CD4-positive, alpha-beta T cell treated with Interleukin-6 for 4 hours (primary cell): ENCODE results near the gene CLMN.
A peak's percentile ranks its signal among the peaks of the same experiment; 100 is the strongest.
"Not testable (repeated sequence)": the region's sequence is repeated elsewhere in the genome, so short reads cannot be mapped to it uniquely, and the experiment has no call there.

Source experiments
- DNase-seq: peaks from one replicate; pipeline ENCODE4 v3.0.0-alpha.2; 2020; ENCODE audit warnings: mixed read lengths

The CLMN gene

DNA sequence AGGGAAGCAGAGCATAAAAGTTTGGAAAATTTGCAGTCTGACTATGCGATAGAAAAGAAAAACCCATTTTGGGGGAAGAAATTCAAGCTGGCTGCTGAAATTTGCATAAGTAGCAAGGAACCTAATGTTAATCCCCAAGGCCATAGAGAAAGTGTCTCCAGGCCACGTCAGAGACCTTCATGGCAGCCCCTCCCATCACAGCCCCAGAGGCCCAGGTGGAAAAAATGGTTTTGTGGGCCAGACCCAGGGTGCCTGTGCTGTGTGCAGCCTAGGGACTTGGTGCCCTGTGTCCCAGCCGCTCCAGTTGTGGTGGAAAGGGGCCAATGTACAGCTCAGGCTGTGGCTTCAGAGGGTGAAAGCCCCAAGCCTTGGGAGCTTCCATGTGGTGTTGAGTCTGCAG is 35.9 kb downstream of the CLMN start:
- not testable (repeated sequence) for DNase-seq

GRCh38 chr14:95282986-95283380 is 36.7 kb downstream of the CLMN start:
- DNase-seq: not testable (repeated sequence)

- DNase-seq: no peak
Observed at GRCh38 chr14:95282354-95282985, 37.2 kb downstream of the CLMN start.

DNA sequence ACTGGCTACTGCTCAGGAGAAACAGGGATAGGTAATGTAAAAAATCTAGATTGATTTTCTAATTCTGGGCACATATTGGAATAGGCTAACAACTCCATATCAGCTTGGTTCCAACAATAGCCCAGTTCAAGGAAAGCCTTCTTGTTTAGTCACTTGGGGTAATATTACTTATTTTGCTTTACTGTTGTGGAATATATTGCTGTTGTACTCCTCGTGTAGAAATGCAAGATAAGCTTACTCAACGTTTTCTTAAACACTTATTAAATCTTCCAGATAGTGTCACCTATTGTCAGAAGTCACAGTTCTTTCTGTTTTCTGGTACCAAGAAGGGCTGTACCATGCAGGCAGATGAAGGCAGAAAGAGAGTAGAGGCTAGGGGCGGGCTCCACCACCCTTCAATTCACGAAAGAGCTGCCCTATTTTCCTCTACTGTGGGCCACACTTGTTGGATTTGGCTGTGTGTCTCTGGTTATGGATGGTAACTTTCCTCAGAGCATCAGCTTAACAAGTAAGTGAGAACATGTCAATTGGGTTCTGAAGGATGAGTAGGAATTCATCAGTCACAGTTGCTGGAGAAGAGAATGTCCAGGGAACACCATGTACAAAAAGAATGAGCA is 38.0 kb downstream of the CLMN start:
- DNase-seq: no peak

DNA sequence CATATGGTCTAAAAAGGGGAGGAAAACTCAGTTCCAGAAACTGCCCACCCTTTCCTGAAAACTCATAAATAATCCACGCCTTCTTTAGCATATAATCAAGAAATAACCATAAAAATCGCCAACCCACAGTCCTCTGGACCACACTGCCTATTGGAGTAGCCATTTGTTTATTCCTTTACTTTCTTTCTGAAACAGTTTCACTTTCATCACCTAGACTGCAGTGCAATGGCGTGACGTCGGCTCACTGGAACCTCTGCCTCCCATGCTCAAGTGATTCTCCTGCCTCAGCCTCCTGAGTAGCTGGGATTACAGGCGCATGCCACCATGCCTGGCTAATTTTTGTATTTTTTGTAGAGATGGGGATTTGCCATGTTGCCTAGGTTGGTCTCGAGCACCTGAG is 44.2 kb downstream of the CLMN start:
- DNase-seq: no peak

DNA sequence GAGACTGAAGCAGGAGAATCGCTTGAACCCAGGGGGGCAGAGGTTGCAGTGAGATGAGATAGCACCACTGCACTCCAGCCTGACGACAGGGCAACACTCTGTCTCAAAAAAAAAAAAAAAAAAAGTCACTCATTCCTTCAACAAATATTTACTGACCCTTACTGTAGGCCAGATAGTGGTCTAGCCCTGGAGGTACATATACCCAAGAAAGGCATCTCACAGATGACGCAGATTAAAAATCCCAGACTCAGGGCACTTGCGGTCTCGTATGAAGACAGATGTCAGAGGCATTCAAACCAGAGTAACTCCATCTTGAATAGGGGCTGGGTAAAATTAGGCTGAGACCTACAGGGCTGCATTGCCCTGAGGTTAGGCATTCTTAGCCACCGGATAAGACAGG is 44.8 kb downstream of the CLMN start:
- DNase-seq: no peak

GRCh38 chr14:95274279-95274678 is 45.4 kb downstream of the CLMN start:
- no peak for DNase-seq

DNA sequence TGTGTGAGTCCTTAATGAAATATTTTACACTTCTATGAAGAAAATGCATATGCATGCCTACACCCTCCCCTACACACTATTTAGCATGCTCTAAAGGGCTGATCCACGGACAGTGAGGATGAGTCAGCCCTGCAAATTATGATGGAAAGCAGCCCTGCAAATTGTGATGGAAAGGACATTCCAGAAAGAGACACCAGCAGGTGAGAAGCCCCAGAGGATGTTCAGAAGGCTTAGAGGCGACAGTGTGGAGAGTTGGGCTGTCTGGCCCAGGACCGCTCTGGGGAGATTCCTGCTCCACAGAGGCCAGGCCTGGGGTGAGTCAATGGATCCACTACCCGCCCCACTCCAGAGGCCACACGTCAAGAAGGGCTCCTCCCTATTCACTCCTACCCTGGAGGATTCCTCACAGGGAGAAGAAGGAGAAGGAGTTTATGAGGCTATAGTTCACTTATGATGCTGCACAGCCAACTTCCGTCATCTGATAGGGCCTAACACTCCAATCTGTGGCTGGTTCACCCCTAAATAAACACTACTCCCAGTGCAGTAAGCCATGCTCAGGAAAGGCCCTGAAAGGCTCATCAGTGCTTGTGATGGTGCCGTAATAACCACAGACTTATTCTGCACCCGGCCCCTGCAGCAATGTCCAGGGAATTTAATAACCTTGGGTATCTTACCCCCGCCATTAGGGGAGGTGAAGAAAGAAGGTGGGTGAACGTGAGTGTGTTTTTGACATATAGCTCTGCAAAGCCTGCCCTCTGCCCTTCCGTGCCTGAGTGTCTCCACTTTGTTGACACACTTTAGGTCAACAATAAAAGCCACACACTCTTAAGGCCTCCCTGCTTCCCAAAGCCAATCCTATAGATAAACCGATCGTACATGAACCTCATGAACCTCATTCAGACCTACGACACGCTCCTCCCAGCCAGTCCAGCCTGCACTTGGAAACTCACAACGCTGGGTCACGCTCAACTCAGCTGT is 46.4 kb downstream of the CLMN start:
- DNase-seq: no peak

- no peak for DNase-seq
Observed at GRCh38 chr14:95272057-95272456, 47.7 kb downstream of the CLMN start.

- no peak for DNase-seq
Observed at GRCh38 chr14:95270203-95270602, 49.5 kb downstream of the CLMN start.

GRCh38 chr14:95269493-95269892 is 50.2 kb downstream of the CLMN start:
- no peak for DNase-seq

GRCh38 chr14:95268350-95268749 is 51.4 kb downstream of the CLMN start:
- no peak for DNase-seq

GRCh38 chr14:95267306-95267705 is 52.4 kb downstream of the CLMN start:
- no peak for DNase-seq

GRCh38 chr14:95265106-95266094 is 54.3 kb downstream of the CLMN start:
- peak; percentile 13 for DNase-seq

- DNase-seq: no peak
Observed at GRCh38 chr14:95264271-95264973, 55.3 kb downstream of the CLMN start.

DNA sequence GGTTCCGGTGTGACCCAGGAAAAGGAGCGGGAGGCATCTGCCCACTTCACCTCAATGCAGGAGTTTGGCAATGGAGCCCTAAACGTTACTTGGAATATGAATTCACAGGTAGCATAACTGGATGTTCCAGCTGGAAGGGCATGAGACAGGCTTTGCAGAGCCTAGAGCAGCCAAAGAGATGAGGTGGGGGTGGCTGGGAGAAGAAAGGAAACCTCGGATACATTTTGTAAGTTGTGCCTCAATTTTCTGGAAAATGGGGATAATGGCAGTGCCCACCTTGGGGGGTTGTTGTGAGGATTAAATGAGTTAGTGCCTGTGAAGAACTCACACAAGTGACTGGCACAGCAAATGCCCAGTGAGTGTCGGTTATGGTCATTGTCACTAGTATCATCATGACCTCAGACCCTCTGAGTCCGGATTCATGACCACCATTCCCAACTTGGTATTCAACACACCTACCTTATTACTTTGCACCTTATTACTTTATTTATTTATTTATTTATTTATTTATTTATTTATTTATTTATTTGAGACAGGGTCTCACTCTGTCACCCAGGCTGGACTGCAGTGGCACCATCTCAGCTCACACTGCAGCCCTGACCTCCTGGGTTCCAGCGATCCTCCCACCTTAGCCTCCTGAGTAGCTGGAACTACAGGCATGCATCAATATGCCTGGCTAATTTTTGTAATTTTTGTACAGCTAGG is 56.0 kb downstream of the CLMN start:
- no peak for DNase-seq

- no peak for DNase-seq
Observed at GRCh38 chr14:95262511-95262891, 57.2 kb downstream of the CLMN start.

DNA sequence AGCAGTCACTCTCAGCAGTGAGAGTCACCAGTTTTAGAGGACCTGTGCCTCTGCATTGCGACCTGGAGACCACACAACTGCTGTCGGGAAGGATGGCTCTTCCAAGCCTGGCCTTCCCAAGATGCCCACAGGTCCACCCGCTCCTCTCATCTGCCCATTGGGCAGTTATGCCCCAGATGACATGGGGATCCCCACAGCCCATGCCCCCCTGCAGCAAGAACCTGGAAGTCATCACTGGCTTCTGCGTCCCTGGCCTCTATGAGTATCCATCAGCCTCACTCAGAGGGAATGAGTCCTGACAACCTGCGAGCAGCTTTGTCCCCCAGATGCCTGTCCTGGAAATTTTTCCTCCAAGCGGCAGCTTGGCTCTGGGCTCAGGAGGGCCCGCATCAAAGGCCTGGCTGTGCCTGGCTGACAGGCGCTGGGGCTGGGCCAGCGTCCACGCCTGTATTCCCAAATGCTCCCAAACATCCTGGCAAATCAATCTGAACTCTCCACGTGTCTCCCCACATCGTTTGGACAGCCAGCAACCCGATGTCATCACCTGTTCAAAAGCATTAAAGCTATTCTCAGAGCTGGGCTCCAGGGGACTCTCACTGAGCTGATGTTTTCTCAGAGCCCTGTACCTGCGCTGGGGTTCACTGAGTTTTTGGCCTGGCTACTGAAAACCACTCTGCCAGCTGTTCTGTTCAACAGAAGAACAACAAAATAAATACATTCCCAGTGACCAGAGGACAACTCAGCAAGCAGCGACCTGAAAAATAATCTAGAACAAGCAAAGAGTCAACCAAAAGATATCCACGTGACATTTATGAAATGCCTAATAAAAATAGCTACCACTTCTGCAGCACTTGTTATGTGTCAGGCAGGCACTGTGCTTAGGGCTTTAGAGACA is 57.8 kb downstream of the CLMN start:
- no peak for DNase-seq

DNA sequence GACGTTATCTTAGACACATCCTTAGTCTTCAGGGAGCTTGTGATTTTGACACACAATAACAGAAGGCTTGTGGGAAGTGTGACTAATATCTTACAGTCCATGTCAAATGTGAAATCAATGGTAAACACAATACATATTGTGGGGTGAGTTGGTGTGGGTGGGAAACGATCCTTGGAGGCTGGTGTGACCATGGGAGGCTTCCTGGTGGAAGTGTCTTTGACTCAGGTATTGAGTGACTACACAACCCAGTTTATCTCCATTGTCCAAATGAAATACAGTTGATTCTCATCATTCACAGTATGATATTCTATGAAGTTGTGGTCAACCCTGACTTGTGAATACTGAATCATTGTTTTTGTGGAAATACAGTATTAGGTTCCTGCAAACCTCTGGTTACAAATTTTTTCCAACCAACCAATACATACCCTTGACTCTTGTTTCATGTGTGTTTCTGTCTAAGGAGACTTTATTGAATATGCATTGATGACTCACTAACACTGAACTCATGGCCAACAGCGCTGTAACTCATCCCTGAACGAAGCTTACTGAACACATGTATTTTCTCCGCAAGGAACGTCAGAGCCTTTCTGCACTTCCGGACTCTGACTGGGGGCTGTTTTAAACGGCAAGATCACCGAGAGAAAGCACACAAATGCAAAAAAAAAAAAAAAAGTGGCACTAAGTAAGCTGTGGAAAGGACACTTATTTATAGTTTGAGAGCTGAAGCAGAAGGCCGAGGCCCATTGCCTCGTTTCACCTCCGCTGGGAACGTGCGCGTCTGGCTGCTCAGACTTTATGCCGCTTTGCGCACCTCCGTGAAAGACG is 59.0 kb downstream of the CLMN start:
- DNase-seq: no peak
